K562 (cell line): ENCODE measurements around the gene NR2F2. TPM values are rescaled to one million over a fixed set of nuclear protein-coding genes. Genes with fewer than 3 reads are reported as not detected.
A peak's percentile ranks its signal among the peaks of the same experiment; 100 is the strongest.

ENCODE experiments used
- ATAC-seq: fragments of 200-7000 bp; cut with Tn5 transposase; 3 replicates; pipeline ENCODE4 v1.9.1; 2020; ENCODE audit warnings: moderate library complexity
- BruUV-seq: library from RNA; stranded (reverse); fragments of 400-500 nt; replicated peaks from 2 replicates; lab custom pipeline; 2021; lab: Mats Ljungman, UMichigan
- CTCF ChIA-PET: fragments of 300-600 bp; formaldehyde crosslinking; extraction: SDS; loops from one replicate; lab custom pipeline; 2021; ENCODE audit warnings: low intra/inter-chr PET ratio; lab: Yijun Ruan, JAX
- POLR2A ChIA-PET: fragments of 300-600, 350-650 bp; sonication (Branson Sonifier 250); formaldehyde crosslinking; extraction: SDS; loops from one replicate; lab custom pipeline; 2021; ENCODE audit warnings: antibody characterized with exemption, inconsistent platforms; lab: Yijun Ruan, JAX
- DNase-seq, 4 experiments: peaks; one replicate each; pipeline versions ENCODE4 v3.0.0 to v3.0.0-alpha.2; 2011 to 2018; ENCODE audit warnings: low spot score in 3 of 4, mixed read lengths in 3 of 4; ENCODE audit errors: extremely low read depth in 1 of 4
- FAIRE-seq: peaks from 2 replicates; lab custom pipeline; 2011; peaks lifted over from hg19 to GRCh38; lab: Jason Lieb, UNC
- H2AFZ ChIP-seq: 2 replicates; pipeline ENCODE4 v1.6.0; 2011; ENCODE audit warnings: low read depth, low read length, control low read depth, inconsistent platforms
- H3K27ac ChIP-seq: fragments of 200-600 bp; 3 replicates; pipeline ENCODE4 v1.8.0; 2011; ENCODE audit warnings: low read depth, mild to moderate bottlenecking, control low read depth, inconsistent platforms, low read length, moderate library complexity, mixed read lengths; ENCODE audit errors: extremely low read depth
- H3K27me3 ChIP-seq, 2 experiments: fragments of 300-600 bp in 1 of 2; 2 replicates in 1 of 2; 3 replicates in 1 of 2; pipeline versions ENCODE4 v1.6.0 to v1.8.0; 2011; ENCODE audit warnings: inconsistent platforms in 2 of 2, low read length in 2 of 2, mild to moderate bottlenecking in 1 of 2, mixed read lengths in 1 of 2, moderate library complexity in 1 of 2; ENCODE audit not compliant: control insufficient read depth in 2 of 2, insufficient read depth in 2 of 2
- H3K36me3 ChIP-seq: fragments of 300-600 bp; 3 replicates; pipeline ENCODE4 v1.8.0; 2011; ENCODE audit warnings: mild to moderate bottlenecking, low read length, inconsistent platforms; ENCODE audit not compliant: control insufficient read depth, insufficient read depth
- H3K4me1 ChIP-seq, 2 experiments: fragments of 200-600 bp in 1 of 2; replicated peaks in 1 of 2; 2 replicates in 1 of 2; 3 replicates in 1 of 2; pipeline versions ENCODE4 v1.5.1 to v1.8.0; 2011; ENCODE audit warnings: inconsistent platforms in 2 of 2, low read length in 2 of 2, mild to moderate bottlenecking in 1 of 2, mixed read lengths in 1 of 2, moderate library complexity in 1 of 2; ENCODE audit not compliant: control insufficient read depth in 2 of 2, insufficient read depth in 2 of 2
- H3K4me2 ChIP-seq: 2 replicates; pipeline ENCODE4 v1.6.1; 2011; ENCODE audit warnings: low read length, control low read depth, inconsistent platforms, mixed read lengths; ENCODE audit not compliant: insufficient read depth
- H3K4me3 ChIP-seq: fragments of 200-600 bp; sonication (generic), shearing (Covaris generic); 2 replicates; pipeline ENCODE4 v1.5.1; 2016; ENCODE audit warnings: control low read depth, inconsistent platforms
- H3K79me2 ChIP-seq: fragments of 200-600 bp; 3 replicates; pipeline ENCODE4 v1.8.0; 2011; ENCODE audit warnings: low read length, inconsistent platforms; ENCODE audit not compliant: control insufficient read depth, insufficient read depth
- H3K9ac ChIP-seq, 2 experiments: 2 replicates each; pipeline versions ENCODE4 v1.6.0 to v1.6.1; 2011; ENCODE audit warnings: low read depth in 2 of 2, low read length in 2 of 2, control low read depth in 1 of 2, inconsistent platforms in 1 of 2, mild to moderate bottlenecking in 1 of 2, mixed read lengths in 1 of 2; ENCODE audit not compliant: insufficient read depth in 1 of 2
- H3K9me1 ChIP-seq: one replicate; pipeline ENCODE4 v1.6.0; 2011; ENCODE audit warnings: inconsistent platforms, mild to moderate bottlenecking, low read length, moderate library complexity; ENCODE audit not compliant: control insufficient read depth, insufficient read depth
- H3K9me3 ChIP-seq: replicated peaks from 2 replicates; pipeline ENCODE4 v1.5.1; 2011; ENCODE audit warnings: low read depth, low read length, inconsistent platforms; ENCODE audit not compliant: control insufficient read depth, insufficient read depth
- H4K20me1 ChIP-seq: replicated peaks from 2 replicates; pipeline ENCODE4 v1.6.1; 2011; ENCODE audit warnings: low read length, inconsistent platforms, mixed read lengths; ENCODE audit not compliant: control insufficient read depth, insufficient read depth
- HNRNPLL ChIP-seq: fragments of 200-400 bp; formaldehyde crosslinking; IDR thresholded peaks from 2 replicates; pipeline ENCODE4 v1.6.1; 2017; ENCODE audit warnings: low read length, low read depth, mild to moderate bottlenecking; ENCODE audit not compliant: poor library complexity, severe bottlenecking
- KDM2B ChIP-seq: fragments of 250-450 bp; sonication (Bioruptor Pico); IDR thresholded peaks from 2 replicates; pipeline ENCODE4 v1.8.0; 2021; ENCODE audit warnings: mild to moderate bottlenecking, moderate library complexity
- NR2C2 ChIP-seq, 2 experiments: fragments of 200-800 bp in 1 of 2; sonication (Bioruptor generic) in 1 of 2; sonication (generic) in 1 of 2; formaldehyde crosslinking in 1 of 2; IDR thresholded peaks; 2 replicates each; pipeline versions ENCODE4 v1.6.1 to v1.8.0; 2016 to 2022; ENCODE audit warnings: mild to moderate bottlenecking in 1 of 2, missing compliant biosample characterization in 1 of 2, missing genetic modification characterization in 1 of 2, missing genetic modification reagents in 1 of 2
- PHB2 ChIP-seq: fragments of 450-650 bp; IDR thresholded peaks from 2 replicates; pipeline ENCODE4 v1.6.1; 2017; ENCODE audit warnings: low read depth
- PML ChIP-seq: IDR thresholded peaks from 2 replicates; pipeline ENCODE4 v1.6.1; 2012; ENCODE audit warnings: low read length, inconsistent platforms
- RAD21 ChIP-seq, 2 experiments: fragments of 250-450 bp in 1 of 2; fragments of 450-650 bp in 1 of 2; sonication (Bioruptor Pico) in 1 of 2; formaldehyde crosslinking in 1 of 2; IDR thresholded peaks in 1 of 2; conservative IDR thresholded peaks in 1 of 2; 2 replicates each; pipeline versions ENCODE4 v1.4.0 to v1.8.0; 2020 to 2022; ENCODE audit warnings: mild to moderate bottlenecking in 2 of 2, moderate library complexity in 1 of 2
- SLC30A9 ChIP-seq: fragments of 250-450 bp; sonication (Bioruptor Pico); IDR thresholded peaks from 2 replicates; pipeline ENCODE4 v1.8.0; 2022; ENCODE audit warnings: mild to moderate bottlenecking, moderate library complexity
- ZNF324 ChIP-seq: fragments of 250-450 bp; sonication (Bioruptor Pico); IDR thresholded peaks from 2 replicates; pipeline ENCODE4 v1.4.0; 2020; ENCODE audit warnings: mild to moderate bottlenecking
- ZNF644 ChIP-seq: fragments of 200-800 bp; sonication (Bioruptor generic); IDR thresholded peaks from 2 replicates; pipeline ENCODE4 v1.6.1; 2016; ENCODE audit warnings: low read depth, missing genetic modification characterization, missing compliant biosample characterization
- ZNF668 ChIP-seq: fragments of 250-450 bp; sonication (Bioruptor Pico); IDR thresholded peaks from 2 replicates; pipeline ENCODE4 v1.8.0; 2022; ENCODE audit warnings: mild to moderate bottlenecking, inconsistent platforms
- WGBS: fragments of 100-300 bp; shearing (Covaris generic); methylation state at CpG from one replicate; pipeline ENCODE4 v1.1.6; 2016; ENCODE audit warnings: low coverage, mixed read lengths; ENCODE audit not compliant: insufficient coverage; ENCODE audit errors: missing lambda C conversion rate; 5-methylcytosine and 5-hydroxymethylcytosine counted together
- in situ Hi-C: fragments of 300-500 bp; cut with MboI; formaldehyde crosslinking; loops from 4 replicates; pipeline ENCODE4 v1.15.0; 2018; ENCODE audit warnings: inconsistent platforms, mixed read lengths
- intact Hi-C: fragments of 100-400 bp; cut with micrococcal nuclease; formaldehyde crosslinking; loops from 2 replicates; pipeline ENCODE4 v1.14.2; 2022
- polyA plus RNA-seq, 8 experiments: library from polyadenylated mRNA; depleted of rRNA in 4 of 8; stranded (reverse) in 5 of 8; unstranded in 3 of 8; fragments of >200 nt; fragmentation: Nextera tagmentation in 2 of 8; fragmentation: Illumina TruSeq in 1 of 8; extraction: Ambion mirVana in 2 of 8; extraction: Trizol in 1 of 8; gene quantifications; 2 replicates each; pipeline versions ENCODE4 v1.2.1 to v1.2.3, GENCODE V29; 2011 to 2014; ENCODE audit warnings: inconsistent platforms in 1 of 8, missing spikeins in 1 of 8
- total RNA-seq, 7 experiments: library from RNA; depleted of rRNA in 6 of 7; stranded (reverse); fragments of >200 nt in 6 of 7; fragmentation: Illumina TruSeq in 2 of 7; extraction: Trizol in 2 of 7; gene quantifications; 2 replicates each; pipeline versions ENCODE4 v1.2.1 to v1.2.3, GENCODE V29; 2011 to 2021; ENCODE audit warnings: low replicate concordance in 1 of 7
- TF ChIP-seq, protein P1 (sequence below): fragments of 250-450 bp; sonication (Bioruptor Pico); IDR thresholded peaks from 2 replicates; pipeline ENCODE4 v1.4.0; 2020; ENCODE audit warnings: mild to moderate bottlenecking, moderate library complexity

The NR2F2 gene
- total and polyA plus RNA-seq, 9 of the 15 experiments (the other 6 are each of a cell fraction or from before 2014, with no cell fraction given): 6.0 to 51.8 (median 11.1) TPM

DNA sequence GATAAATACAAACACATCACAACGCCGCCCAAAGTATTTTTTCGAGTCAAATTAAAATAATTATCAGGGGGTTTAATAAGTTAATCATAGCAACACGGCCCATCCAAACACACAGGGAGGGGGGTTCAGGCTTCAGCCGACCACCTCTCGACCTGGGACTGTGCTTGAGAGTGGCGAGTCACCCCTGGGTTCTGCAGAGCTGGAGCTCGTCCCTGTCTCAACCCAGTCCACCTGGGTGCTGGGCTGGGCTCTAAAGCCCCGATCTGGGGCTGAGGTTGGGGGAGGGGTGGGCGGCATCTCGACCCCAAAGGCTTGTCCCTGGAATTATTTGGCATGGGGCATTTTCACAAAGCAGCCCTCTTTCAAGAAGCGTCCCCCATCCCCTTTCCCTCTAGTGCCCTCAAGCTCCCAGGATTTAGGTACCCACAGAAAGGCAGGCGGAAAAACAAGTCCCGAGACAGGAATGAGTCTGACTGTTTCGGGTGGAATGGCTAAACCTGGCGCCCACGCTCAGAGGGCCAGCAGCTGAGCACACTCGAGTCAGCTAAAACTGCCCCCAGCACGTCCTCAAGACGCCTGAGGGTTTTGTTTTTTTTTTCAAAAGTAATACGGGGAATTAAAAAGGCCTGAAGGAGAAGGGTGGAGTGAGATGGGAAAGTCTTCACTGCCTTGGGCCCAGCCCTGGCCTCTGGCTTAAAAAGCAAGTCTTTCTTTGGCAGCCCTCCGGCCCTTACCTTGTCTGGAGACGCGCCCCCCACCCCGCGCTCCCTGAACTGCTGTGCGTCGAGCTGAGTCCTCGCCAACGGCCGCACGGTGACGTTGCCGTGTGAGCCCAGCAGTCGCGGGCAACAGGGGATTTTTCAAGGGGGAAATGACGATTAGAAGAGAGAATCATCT, 32.5 kb downstream of the NR2F2 start:
- Histone ChIP-seq H3K79me2 (no peaks in the 10 kb centered on the region), H4K20me1 (no peaks in the 10 kb centered on the region), H3K4me3 (no peak overlapping the region), H3K4me2 (no peak overlapping the region), H3K9me1 (peaks cover 3% of the 10 kb centered on the region), H2AFZ (no peak overlapping the region; the same call in 1 of the 2 replicates), H3K4me1 (peaks cover 0 to 18% of the 10 kb centered on the region in 2 experiments; a peak in 3 of 5 replicates), H3K36me3 (no peaks in the 10 kb centered on the region), H3K9me3 (no peaks in the 10 kb centered on the region), H3K27ac (no peak overlapping the region), H3K9ac (no peak overlapping the region; a peak in 1 of 4 replicates), H3K27me3 (no peaks in the 10 kb centered on the region)
- CTCF ChIA-PET: no interaction called here
- POLR2A ChIA-PET: no interaction called here
- TF ChIP-seq PHB2 (no peak), RAD21 (CRISPR knock-in tag; conservative IDR thresholded peaks at IDR 0.05 in 1 of 2, IDR thresholded peaks at IDR 0.05 in 1 of 2) (no peak), SLC30A9 (CRISPR knock-in tag) (no peak), KDM2B (no peak), NR2C2 (CRISPR knock-in tag; IDR thresholded peaks at IDR 0.05) (no peak), NR2C2 (tag; IDR thresholded peaks at IDR 0.05) (no peak), ZNF324 (no peak), ZNF644 (no peak), ZNF668 (no peak), HNRNPLL (no peak), PML (no peak)
- TF ChIP-seq, protein P1, sequence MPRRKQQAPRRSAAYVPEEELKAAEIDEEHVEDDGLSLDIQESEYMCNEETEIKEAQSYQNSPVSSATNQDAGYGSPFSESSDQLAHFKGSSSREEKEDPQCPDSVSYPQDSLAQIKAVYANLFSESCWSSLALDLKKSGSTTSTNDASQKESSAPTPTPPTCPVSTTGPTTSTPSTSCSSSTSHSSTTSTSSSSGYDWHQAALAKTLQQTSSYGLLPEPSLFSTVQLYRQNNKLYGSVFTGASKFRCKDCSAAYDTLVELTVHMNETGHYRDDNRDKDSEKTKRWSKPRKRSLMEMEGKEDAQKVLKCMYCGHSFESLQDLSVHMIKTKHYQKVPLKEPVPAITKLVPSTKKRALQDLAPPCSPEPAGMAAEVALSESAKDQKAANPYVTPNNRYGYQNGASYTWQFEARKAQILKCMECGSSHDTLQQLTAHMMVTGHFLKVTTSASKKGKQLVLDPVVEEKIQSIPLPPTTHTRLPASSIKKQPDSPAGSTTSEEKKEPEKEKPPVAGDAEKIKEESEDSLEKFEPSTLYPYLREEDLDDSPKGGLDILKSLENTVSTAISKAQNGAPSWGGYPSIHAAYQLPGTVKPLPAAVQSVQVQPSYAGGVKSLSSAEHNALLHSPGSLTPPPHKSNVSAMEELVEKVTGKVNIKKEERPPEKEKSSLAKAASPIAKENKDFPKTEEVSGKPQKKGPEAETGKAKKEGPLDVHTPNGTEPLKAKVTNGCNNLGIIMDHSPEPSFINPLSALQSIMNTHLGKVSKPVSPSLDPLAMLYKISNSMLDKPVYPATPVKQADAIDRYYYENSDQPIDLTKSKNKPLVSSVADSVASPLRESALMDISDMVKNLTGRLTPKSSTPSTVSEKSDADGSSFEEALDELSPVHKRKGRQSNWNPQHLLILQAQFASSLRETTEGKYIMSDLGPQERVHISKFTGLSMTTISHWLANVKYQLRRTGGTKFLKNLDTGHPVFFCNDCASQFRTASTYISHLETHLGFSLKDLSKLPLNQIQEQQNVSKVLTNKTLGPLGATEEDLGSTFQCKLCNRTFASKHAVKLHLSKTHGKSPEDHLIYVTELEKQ (CRISPR knock-in tag): no peak
- DNase-seq (no peak), ATAC-seq (peak; percentile 50), FAIRE-seq (no peak)
- BruUV-seq: no TSS peak
- 61% methylated on average over 35 of the region's 37 CpGs for WGBS
- in situ Hi-C loops (no loop called here), intact Hi-C loops (no loop called here)
